GM12892 (cell line): ENCODE results near the gene SOHLH1.

ENCODE experiments used
- DNase-seq: peaks from one replicate; pipeline ENCODE4 v3.0.0; 2011; ENCODE audit not compliant: insufficient read length
- FAIRE-seq: peaks from 2 replicates; lab custom pipeline; 2011; peaks lifted over from hg19 to GRCh38; lab: Jason Lieb, UNC
- POLR2A ChIP-seq: IDR thresholded peaks from 2 replicates; pipeline ENCODE4 v1.6.1; 2011; ENCODE audit warnings: low read depth, low read length, control low read depth
- POLR2AphosphoS5 ChIP-seq: IDR thresholded peaks from 2 replicates; pipeline ENCODE4 v1.6.1; 2011; ENCODE audit warnings: low read depth, low read length, control low read depth
- TAF1 ChIP-seq: IDR thresholded peaks from 2 replicates; pipeline ENCODE4 v1.6.1; 2011; ENCODE audit warnings: low read depth, mild to moderate bottlenecking, control low read depth, low read length, borderline replicate concordance

SOHLH1 gene

DNA sequence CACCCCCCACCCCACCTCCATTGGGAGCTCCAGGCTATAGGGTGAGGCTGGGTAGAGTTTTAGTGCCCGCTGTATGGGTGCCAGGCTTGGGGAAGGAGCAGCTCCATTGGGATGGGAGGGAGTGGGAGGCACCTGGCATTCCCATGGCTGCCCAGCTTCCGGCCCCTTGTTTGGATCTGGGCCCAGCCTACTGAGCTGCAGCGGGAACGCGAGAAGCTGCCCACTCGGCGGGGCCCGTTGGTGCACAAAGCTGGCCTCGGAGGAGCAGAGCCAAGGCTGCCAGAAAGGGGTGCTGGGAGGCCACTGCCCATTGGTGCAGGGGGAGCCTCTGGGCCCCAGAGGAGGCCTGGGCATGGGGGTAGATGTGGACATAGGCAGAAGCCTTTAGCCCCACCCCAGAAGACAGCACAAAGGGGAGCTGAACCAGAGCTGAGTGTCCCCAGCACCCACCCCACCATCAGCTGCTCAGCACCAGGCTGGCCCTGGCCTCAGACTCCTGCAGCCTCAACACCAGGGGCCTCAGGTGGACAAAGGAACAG is 31.7 kb downstream of the SOHLH1 start:
- no peak for FAIRE-seq
- no peak for DNase-seq
- TF ChIP-seq POLR2AphosphoS5 (no peak), TAF1 (no peak), POLR2A (no peak)

DNA sequence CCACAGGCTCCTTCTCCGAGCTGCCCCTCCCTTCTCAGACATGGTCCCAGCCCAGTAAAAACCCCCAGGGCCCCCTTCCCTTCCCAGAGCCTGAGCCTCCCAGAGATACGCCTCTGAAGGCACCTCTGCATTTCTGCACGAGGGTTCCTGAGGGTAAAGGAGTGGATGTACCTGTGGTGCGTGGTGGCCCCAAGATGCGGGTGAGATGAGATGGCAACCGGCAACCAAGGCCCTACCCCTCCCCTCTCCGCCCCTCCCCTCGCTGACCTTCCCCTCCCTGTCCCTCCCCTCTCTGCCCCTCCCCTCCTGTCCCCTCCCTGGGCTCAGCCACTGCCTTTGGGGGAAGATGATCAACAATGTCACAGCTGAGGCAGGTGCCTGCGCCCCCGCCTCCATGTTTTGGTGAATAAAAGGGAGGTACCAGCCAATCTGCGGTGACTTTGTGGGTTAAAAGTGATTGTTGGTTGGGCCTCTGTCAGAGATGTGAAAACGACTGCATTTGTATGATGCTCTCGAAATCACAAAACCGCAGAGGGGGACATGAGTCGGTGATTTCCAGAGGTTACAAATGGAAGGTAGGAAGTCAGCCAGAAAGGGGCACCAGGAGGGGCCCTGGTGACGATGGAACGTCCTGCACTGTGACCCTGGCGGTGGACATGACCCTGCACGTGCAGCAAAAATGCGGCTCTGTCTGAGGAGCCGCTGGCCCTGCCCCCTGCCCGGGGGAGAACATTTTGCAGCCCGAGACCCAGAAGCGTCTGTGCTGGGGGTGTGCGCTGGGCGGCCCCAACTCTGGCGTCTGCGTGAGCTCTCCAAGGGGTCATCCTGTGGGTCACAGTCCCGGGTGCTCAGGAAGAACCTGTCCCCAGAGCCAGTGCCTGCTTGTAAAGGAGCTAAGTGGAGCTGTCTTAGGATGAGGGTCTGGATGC is 32.5 kb downstream of the SOHLH1 start:
- no peak for FAIRE-seq
- no peak for TF ChIP-seq POLR2A
- no peak for DNase-seq

DNA sequence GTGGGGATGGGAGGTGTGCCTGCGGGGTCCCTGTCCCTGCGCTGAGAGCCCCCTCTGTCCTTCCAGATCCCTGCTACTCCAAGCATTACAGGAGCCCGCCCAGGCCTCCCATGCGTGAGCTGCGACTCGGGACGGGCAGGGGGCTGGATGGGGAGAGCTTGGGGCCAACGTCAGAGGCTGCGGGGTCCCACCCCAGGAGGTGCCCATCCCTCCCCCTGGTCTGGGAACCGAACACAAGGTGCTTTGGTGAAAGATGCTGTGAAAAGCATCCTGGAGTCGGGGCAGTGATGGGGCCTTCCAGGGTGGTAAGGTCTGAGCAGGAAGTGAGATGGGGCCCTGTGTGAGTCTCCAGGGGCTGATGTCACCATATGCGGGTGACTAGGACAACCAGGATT is 33.5 kb downstream of the SOHLH1 start:
- FAIRE-seq: no peak
- TF ChIP-seq POLR2A: no peak
- no peak for TF ChIP-seq TAF1
- no peak for TF ChIP-seq POLR2AphosphoS5
- no peak for DNase-seq

DNA sequence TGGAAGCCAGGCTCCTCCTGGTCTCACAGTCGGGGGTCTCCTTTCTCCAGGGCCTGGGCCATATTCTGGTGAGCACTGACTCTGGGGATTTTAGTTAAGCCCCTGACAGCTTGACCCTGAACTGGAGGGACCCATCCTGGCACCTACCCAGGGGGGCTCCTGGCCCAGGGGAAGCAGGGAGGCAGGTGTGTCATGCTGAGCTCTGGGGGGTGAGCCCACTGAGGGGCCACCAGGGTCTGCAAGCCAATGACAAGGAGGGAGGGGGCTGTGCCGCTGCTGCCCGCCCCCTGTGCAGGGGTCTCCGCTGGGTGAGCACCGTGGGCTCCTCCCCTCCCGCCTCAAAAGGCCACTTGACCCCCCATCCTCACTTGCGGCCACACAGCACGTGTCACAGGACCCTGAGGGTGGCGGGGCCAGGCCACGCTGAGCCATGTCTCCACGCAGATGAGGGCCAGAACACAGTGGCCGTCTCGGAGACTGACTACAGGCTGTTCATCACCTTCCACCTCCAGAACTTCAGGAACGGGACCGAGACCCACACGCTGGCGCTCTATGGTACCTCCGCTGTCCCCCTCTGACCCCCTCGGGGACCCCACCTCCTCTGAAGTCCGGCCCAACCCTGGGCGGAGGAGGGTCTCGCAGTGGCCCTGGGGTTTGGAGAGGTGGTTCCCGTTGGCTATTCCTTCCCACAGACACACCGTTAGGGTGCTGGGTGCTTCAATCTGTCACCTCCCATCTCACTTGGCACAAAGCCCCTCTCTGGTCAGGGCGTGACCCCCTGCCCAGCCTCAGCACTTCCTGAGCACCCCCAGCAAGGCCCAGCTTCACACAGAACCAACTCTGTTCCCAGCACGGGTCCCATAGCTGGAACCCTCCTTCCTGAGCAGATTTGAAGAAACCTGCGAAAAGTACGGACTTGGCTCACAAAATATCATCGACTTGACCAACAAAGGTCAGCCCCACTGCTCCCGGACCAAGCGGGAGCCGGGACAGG is 34.2 kb downstream of the SOHLH1 start:
- no peak for FAIRE-seq
- DNase-seq: no peak
- no peak for TF ChIP-seq TAF1

DNA sequence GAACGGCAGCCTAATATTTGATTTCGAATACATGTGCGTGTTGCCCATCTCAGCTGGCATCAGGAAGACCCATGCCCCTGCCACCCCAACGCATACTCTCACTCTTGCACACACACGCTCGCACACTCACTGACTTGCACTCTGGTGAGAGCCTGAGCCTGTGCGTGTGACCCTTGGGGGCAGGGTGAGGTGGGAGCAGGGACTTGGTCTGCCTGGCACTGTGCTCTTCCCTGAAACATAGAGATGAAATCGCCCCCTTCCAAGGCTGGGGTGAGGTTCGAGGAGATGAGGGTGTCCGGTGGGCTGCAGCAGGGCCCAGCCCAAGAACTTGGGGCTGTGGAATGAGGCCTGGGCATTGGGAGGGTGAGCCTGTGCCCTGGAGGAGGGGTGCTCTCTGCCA is 35.0 kb downstream of the SOHLH1 start:
- DNase-seq (no peak), FAIRE-seq (no peak)
- TF ChIP-seq TAF1: no peak
- TF ChIP-seq POLR2AphosphoS5: no peak
- TF ChIP-seq POLR2A: no peak

DNA sequence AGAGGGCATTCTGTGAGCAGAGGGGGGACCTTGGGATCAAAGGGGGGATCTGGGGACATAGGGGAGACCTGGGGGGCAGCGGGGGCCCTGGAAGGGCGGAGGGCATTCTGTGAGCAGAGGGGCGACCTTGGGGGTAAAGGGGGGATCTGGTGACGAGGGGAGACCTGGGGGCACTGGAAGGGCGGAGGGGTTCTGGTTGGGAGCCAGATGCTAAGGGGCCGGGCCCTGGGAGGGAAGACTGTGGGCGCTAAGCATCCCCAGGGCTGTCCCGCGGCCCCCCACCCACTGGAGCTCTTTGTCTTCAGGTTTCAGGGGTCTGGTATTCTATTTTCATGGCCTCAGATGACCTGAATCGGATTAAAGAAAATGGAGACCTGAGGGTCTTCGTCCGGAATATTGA is 35.4 kb downstream of the SOHLH1 start:
- FAIRE-seq (no peak), DNase-seq (no peak)
- TF ChIP-seq POLR2AphosphoS5: no peak
- TF ChIP-seq POLR2A: no peak
- no peak for TF ChIP-seq TAF1

DNA sequence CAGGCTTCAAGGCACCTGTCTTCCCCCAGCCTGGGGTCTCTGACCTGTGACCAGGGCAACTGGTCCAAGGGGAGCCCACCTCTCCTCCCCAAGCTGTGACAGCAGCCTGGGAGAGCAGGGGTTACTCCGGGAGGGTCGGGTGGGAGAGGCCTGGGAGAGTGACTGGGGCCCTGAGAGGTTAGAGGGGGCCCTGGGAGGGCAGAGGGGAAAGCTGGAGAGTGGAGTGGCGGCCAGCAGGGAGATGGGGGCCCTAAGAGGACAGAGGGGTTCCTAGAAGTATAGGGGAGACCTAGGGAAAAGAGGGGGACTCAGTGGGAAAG is 35.9 kb downstream of the SOHLH1 start:
- TF ChIP-seq POLR2AphosphoS5: no peak
- TF ChIP-seq POLR2A: no peak
- no peak for TF ChIP-seq TAF1
- DNase-seq: no peak
- FAIRE-seq: no peak

DNA sequence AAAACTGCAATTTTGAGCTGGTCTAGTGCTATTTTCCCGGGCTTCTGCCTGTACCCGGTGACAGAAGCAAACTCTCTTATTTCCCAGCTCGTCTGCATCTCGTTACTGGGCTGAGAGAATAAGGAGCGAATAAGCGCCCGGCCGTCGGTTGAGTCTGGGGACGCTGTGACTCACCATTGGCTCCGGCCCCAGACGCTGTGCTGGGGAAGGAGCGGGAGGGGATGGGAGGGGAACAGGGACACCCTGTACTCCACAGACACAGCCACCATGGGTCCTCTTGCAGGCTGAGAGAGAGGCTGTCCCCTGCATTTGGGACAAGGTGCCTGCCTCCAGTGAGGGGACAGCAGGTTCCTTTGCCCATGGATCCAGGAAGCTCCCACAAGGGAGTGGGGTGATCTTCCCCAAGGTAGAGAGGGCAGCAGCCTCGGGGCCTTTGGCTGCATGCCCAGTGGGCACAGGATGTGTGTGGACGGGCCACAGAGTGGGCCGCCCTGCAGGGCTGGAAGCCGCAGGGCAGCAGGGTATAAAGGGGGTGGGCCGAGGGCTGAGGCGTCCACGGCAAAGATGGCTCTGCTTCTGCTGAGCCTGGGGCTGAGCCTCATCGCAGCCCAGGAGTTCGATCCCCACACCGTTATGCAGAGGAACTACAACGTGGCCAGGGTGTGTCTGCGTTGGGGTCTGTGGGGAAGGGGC is 36.4 kb downstream of the SOHLH1 start, which contains the start of gene LCN9:
TSS of gene LCN9 (plus strand) at position 552 of the 693 bp plus-strand sequence. CDS start at position 565, 13 bp downstream.
- no peak for DNase-seq
- TF ChIP-seq POLR2AphosphoS5: no peak
- no peak for TF ChIP-seq TAF1
- TF ChIP-seq POLR2A: no peak
- FAIRE-seq: no peak

DNA sequence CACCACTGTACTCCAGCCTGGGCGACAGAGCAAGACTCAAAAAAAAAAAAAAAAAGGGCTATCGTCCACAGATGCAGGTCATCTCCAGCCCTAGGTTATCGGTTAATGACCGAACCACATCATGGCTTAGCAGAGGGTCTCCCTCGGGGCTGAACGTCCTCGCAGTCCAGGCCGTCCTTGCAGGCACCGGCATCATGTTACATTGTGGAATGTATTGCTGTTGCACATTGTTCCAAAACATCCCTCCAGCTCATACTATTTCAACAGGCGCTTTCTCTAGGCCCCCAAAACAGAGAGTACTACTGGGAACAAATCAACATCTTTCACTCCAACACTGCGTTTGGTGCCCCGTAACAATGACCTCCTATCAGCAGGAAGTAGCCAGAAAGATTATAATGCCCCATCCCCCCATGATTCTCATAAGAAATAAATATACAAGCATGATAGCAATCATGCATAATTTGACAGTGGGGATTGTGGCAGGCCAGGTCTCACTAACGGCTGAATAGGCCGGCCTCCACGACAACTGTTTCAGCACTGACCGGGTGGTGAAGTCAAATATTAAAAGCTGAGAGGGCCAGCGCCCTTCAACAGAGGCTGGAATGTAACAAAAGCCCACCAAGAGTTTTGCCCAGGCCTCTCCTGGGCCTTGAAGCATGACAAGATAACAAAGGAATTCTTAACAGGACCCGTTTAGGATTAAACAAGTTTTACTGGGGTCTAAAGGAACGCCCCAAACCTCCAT is 37.3 kb downstream of the SOHLH1 start:
- no peak for FAIRE-seq
- TF ChIP-seq TAF1: no peak
- no peak for TF ChIP-seq POLR2AphosphoS5
- TF ChIP-seq POLR2A: no peak

DNA sequence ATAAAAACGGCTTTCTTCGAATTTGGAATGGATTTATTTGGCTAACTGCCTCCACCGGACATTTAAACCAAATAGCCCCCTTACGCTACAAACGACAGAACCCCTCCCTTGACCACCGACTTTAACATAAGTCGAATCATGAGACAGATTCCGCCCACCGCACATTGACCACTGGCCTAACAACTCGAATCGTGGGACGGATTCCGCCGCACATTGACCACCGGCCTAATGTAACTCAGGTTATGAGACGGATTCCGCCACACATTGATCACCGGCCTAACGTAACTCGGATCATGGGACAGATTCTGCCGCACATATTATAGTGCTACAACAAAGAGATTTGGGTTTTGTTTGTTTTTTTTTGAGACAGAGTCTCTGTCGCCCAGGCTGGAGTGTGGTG is 38.9 kb downstream of the SOHLH1 start:
- DNase-seq (no peak), FAIRE-seq (no peak)
- TF ChIP-seq POLR2A: no peak
- no peak for TF ChIP-seq POLR2AphosphoS5
- TF ChIP-seq TAF1: no peak

More for the DNA sequence above, 37.3 kb downstream of the SOHLH1 start:
- no peak for DNase-seq

DNA sequence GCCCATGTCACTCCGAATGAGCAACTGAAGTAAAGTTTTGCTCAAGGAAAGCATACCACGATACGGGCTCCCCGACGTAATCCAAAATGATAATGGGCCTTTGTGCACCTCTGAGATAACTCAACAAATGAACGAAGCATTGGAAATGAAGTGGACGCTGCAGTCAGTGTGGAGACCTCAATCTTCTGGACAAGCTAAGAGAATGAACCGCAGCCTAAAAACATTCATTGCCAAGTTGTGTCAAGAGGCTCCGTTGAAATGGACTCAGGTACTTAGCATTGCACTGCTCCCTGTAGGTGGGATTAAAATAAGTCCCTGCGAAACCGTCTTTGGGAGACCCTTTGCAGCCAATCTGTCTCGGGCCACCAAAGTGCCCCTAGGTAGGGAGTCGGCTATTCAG is 40.0 kb downstream of the SOHLH1 start:
- no peak for DNase-seq
- TF ChIP-seq TAF1 (no peak), POLR2AphosphoS5 (no peak), POLR2A (no peak)
- no peak for FAIRE-seq
